Neuron (in vitro differentiated cells): ENCODE measurements around the gene MAP1B.
"Not testable (repeated sequence)": the region's sequence is repeated elsewhere in the genome, so short reads cannot be mapped to it uniquely, and the experiment has no call there.

Source experiments
- H2AFZ ChIP-seq: one replicate; pipeline ENCODE4 v1.6.1; 2013; ENCODE audit warnings: low read depth, mild to moderate bottlenecking, inconsistent platforms, low read length, moderate library complexity
- H3K27me3 ChIP-seq: one replicate; pipeline ENCODE4 v1.6.1; 2013; ENCODE audit warnings: low read length; ENCODE audit not compliant: insufficient read depth
- H3K36me3 ChIP-seq: one replicate; pipeline ENCODE4 v1.6.1; 2013; ENCODE audit warnings: low read length; ENCODE audit not compliant: insufficient read depth
- H3K4me1 ChIP-seq: one replicate; pipeline ENCODE4 v1.6.1; 2013; ENCODE audit warnings: low read length; ENCODE audit not compliant: insufficient read depth
- H3K4me3 ChIP-seq: 2 replicates; pipeline ENCODE4 v1.5.1; 2013; ENCODE audit warnings: mild to moderate bottlenecking, low read length, moderate library complexity
- H3K9me3 ChIP-seq: one replicate; pipeline ENCODE4 v1.6.1; 2013; ENCODE audit warnings: low read length

The MAP1B gene

GRCh38 chr5:72077390-72077789 lies 29.9 kb upstream of the MAP1B start:
- no peaks in the 10 kb centered on the region for H3K27me3 ChIP-seq
- no peak overlapping the region for H3K4me3 ChIP-seq
- H3K36me3 ChIP-seq = no peaks in the 10 kb centered on the region
- peaks cover 16% of the 10 kb centered on the region for H3K4me1 ChIP-seq
- no peak overlapping the region for H2AFZ ChIP-seq
- no peaks in the 10 kb centered on the region for H3K9me3 ChIP-seq

GRCh38 chr5:72079288-72079687 lies 28.0 kb upstream of the MAP1B start:
- H3K27me3 ChIP-seq = no peaks in the 10 kb centered on the region
- H3K9me3 ChIP-seq = no peaks in the 10 kb centered on the region
- H3K4me3 ChIP-seq = no peak overlapping the region
- H3K36me3 ChIP-seq = no peaks in the 10 kb centered on the region
- H2AFZ ChIP-seq = no peak overlapping the region
- peaks cover 16% of the 10 kb centered on the region for H3K4me1 ChIP-seq

- Histone ChIP-seq H3K4me1 (peaks cover 2% of the 10 kb centered on the region), H3K27me3 (no peaks in the 10 kb centered on the region), H3K9me3 (no peaks in the 10 kb centered on the region), H2AFZ (no peak overlapping the region), H3K4me3 (no peak overlapping the region), H3K36me3 (no peaks in the 10 kb centered on the region)
Observed at GRCh38 chr5:72082048-72082447, 25.2 kb upstream of the MAP1B start.

- Histone ChIP-seq H3K27me3 (no peaks in the 10 kb centered on the region), H3K4me3 (no peak overlapping the region), H3K4me1 (no peaks in the 10 kb centered on the region), H3K36me3 (no peaks in the 10 kb centered on the region), H2AFZ (no peak overlapping the region), H3K9me3 (no peaks in the 10 kb centered on the region)
Observed at GRCh38 chr5:72084876-72085275, 22.4 kb upstream of the MAP1B start.

- Histone ChIP-seq H3K9me3 (no peaks in the 10 kb centered on the region), H3K27me3 (no peaks in the 10 kb centered on the region), H2AFZ (no peak overlapping the region), H3K4me1 (no peaks in the 10 kb centered on the region), H3K36me3 (no peaks in the 10 kb centered on the region), H3K4me3 (no peak overlapping the region)
Observed at GRCh38 chr5:72085319-72085718, 22.0 kb upstream of the MAP1B start.

GRCh38 chr5:72089713-72090112 lies 17.6 kb upstream of the MAP1B start:
- not testable (repeated sequence) for H3K36me3 ChIP-seq, H3K27me3 ChIP-seq, H3K4me3 ChIP-seq, H2AFZ ChIP-seq, H3K9me3 ChIP-seq, H3K4me1 ChIP-seq

GRCh38 chr5:72092074-72092473 lies 15.2 kb upstream of the MAP1B start:
- Histone ChIP-seq H3K4me1 (no peaks in the 10 kb centered on the region), H3K36me3 (no peaks in the 10 kb centered on the region), H3K27me3 (no peaks in the 10 kb centered on the region), H3K9me3 (no peaks in the 10 kb centered on the region), H3K4me3 (no peak overlapping the region), H2AFZ (no peak overlapping the region)

GRCh38 chr5:72093217-72093616 lies 14.1 kb upstream of the MAP1B start:
- H3K27me3 ChIP-seq = no peaks in the 10 kb centered on the region
- no peak overlapping the region for H2AFZ ChIP-seq
- no peaks in the 10 kb centered on the region for H3K36me3 ChIP-seq
- no peak overlapping the region for H3K4me3 ChIP-seq
- no peaks in the 10 kb centered on the region for H3K9me3 ChIP-seq
- H3K4me1 ChIP-seq = no peaks in the 10 kb centered on the region

GRCh38 chr5:72093824-72094223 lies 13.5 kb upstream of the MAP1B start:
- no peaks in the 10 kb centered on the region for H3K9me3 ChIP-seq
- H3K4me3 ChIP-seq = no peak overlapping the region
- no peaks in the 10 kb centered on the region for H3K36me3 ChIP-seq
- no peaks in the 10 kb centered on the region for H3K4me1 ChIP-seq
- no peaks in the 10 kb centered on the region for H3K27me3 ChIP-seq
- no peak overlapping the region for H2AFZ ChIP-seq

- no peaks in the 10 kb centered on the region for H3K27me3 ChIP-seq
- H3K9me3 ChIP-seq = no peaks in the 10 kb centered on the region
- no peak overlapping the region for H2AFZ ChIP-seq
- no peaks in the 10 kb centered on the region for H3K36me3 ChIP-seq
- no peak overlapping the region for H3K4me3 ChIP-seq
- no peaks in the 10 kb centered on the region for H3K4me1 ChIP-seq
Observed at GRCh38 chr5:72096602-72097188, 10.6 kb upstream of the MAP1B start.

GRCh38 chr5:72101828-72102227 lies 5.4 kb upstream of the MAP1B start:
- Histone ChIP-seq H3K27me3 (no peaks in the 10 kb centered on the region), H3K4me1 (peaks cover 5% of the 10 kb centered on the region), H2AFZ (no peak overlapping the region), H3K4me3 (no peak overlapping the region), H3K9me3 (peaks cover 2% of the 10 kb centered on the region), H3K36me3 (no peaks in the 10 kb centered on the region)

- peaks cover 23% of the 10 kb centered on the region for H3K36me3 ChIP-seq
- H2AFZ ChIP-seq = peak overlapping the region; percentile 70
- H3K27me3 ChIP-seq = no peaks in the 10 kb centered on the region
- H3K4me3 ChIP-seq = peak overlapping the region; percentile 91
- peaks cover 28% of the 10 kb centered on the region for H3K4me1 ChIP-seq
- H3K9me3 ChIP-seq = peaks cover 2% of the 10 kb centered on the region
Observed at GRCh38 chr5:72106817-72107130, 501 bp upstream of the MAP1B start.

GRCh38 chr5:72107901-72108201 lies 576 bp downstream of the MAP1B start:
- Histone ChIP-seq H3K4me3 (peak overlapping the region; percentile 91), H3K36me3 (peaks cover 33% of the 10 kb centered on the region), H3K27me3 (no peaks in the 10 kb centered on the region), H2AFZ (no peak overlapping the region), H3K9me3 (peaks cover 2% of the 10 kb centered on the region), H3K4me1 (peaks cover 39% of the 10 kb centered on the region)

GRCh38 chr5:72108202-72109061 lies 1.2 kb downstream of the MAP1B start:
- no peaks in the 10 kb centered on the region for H3K27me3 ChIP-seq
- peaks cover 2% of the 10 kb centered on the region for H3K9me3 ChIP-seq
- peaks cover 44% of the 10 kb centered on the region for H3K4me1 ChIP-seq
- peak overlapping the region; percentile 91 for H3K4me3 ChIP-seq
- no peak overlapping the region for H2AFZ ChIP-seq
- H3K36me3 ChIP-seq = peaks cover 36% of the 10 kb centered on the region
